ENCODE measurements around the gene SGIP1.
A peak's percentile ranks its signal among the peaks of the same experiment; 100 is the strongest.
"Not testable (repeated sequence)": the region's sequence is repeated elsewhere in the genome, so short reads cannot be mapped to it uniquely, and the experiment has no call there.

Gene SGIP1

GRCh38 chr1:66679140-66679539 is 145.2 kb downstream of the SGIP1 start:
- no peak for DNase-seq (ENCODE audit: low read depth, low spot score)

GRCh38 chr1:66681686-66682085 is 147.7 kb downstream of the SGIP1 start:
- no peak for DNase-seq (ENCODE audit: low read depth, low spot score)

DNA sequence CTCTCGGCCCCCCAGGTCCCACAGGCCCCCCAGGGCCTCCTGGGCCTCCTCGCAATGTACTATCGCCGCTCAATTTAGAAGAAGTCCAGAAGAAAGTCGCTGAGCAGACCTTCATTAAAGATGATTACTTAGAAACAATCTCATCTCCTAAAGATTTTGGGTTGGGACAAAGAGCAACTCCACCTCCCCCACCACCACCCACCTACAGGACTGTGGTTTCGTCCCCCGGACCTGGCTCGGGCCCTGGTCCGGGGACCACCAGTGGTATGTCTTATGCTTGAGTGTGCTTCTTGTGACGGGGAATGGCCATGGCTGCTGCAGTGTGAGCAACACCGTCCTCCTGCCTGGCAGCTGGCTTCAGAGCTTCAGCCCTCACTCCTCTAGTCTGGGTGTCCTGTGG is 148.2 kb downstream of the SGIP1 start:
- no peak for DNase-seq (ENCODE audit: low read depth, low spot score)

- no peak for DNase-seq (ENCODE audit: low read depth, low spot score)
Observed at GRCh38 chr1:66684353-66684752, 150.4 kb downstream of the SGIP1 start.

GRCh38 chr1:66685265-66685664 is 151.3 kb downstream of the SGIP1 start:
- DNase-seq (ENCODE audit: low read depth, low spot score): no peak

DNA sequence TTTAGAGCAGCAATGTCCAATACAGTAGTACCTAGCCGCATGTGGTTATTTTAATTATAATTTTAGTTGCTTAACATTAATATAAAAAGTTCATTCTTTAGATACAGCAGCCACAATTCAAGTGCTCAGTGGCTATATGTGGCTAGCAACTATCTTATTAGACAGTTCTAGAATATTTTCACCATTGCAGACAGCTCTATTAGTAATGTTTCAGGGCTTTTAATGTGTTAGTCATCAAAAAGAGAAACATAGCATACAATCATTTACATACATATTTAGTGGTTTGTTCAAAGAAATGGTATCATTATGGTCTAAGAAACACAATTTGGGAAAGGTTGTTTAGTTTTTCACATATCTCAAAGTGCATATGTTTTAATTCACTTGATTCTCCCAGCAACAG is 151.7 kb downstream of the SGIP1 start:
- no peak for DNase-seq (ENCODE audit: low read depth, low spot score)

GRCh38 chr1:66686406-66686805 is 152.5 kb downstream of the SGIP1 start:
- no peak for DNase-seq (ENCODE audit: low read depth, low spot score)

DNA sequence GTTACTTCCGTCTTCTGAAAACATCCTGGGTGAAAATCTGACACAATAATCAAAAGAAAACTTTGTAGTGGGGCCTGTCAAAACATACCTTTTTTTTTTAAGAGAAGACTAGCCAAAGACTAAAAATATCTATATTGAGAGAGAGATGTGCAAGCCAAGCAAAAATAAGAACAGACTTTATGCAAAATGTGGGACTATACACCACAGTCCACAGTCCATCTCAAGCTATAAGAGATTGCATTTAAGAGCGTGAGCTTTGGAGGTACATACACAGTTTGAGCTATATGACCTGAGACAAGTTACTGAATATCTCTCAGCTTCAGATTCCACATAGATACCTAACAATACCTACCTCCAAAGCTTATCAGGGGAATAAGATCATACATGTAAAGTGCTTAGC is 153.4 kb downstream of the SGIP1 start:
- DNase-seq (ENCODE audit: low read depth, low spot score): no peak

DNA sequence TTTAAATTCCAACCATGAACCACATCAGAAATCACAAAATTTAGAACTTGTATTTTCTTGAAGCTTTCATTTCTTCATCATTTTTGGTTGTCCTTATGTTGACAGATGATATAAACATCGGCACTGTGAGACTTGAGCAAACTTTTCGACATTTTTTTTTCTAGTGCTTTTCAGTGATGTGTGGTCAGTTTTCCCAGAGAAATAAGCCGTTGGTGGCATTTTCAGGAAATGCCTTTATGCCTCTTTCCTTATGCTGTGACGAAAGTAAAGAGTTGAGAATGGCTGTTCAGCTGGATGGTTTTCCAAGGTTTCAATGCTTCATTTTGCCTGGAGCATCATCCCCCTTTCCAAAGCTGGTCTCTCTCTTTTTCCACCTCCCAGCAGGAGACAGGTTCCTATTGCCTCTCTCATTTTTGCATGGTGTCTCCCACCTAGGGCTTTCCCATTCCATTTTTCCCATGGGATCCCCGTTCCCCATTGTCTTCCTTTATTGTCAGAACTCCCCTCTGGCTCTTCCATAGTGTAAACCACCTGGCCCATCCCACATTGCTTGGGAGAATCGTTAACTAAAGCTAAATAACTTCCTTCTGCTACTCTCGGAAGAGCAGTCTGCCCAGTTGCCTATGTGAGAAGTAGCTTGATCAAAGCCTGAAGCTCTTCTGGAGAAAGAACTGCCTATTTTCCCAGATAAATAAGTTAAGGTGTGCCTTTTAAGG is 156.9 kb downstream of the SGIP1 start:
- DNase-seq (ENCODE audit: low read depth, low spot score): no peak

DNA sequence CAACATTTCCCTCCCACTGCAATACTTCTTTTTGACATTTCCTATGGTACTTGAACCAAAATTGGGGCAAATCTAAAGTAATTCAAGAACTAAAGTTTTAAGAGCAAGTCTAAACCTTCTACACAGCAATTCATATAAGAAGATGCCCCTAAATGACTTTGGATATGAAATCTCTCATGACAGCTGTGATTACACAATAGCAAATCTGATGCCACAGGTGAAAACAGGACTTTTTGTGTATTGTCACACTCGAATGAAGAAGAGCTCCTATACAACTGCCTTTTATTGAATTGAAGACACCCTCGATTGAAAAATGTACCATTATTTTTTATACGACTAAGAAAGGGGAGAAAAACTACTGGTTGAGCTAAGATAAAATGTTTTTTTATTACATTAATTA is 158.7 kb downstream of the SGIP1 start:
- no peak for DNase-seq (ENCODE audit: low read depth, low spot score)

DNA sequence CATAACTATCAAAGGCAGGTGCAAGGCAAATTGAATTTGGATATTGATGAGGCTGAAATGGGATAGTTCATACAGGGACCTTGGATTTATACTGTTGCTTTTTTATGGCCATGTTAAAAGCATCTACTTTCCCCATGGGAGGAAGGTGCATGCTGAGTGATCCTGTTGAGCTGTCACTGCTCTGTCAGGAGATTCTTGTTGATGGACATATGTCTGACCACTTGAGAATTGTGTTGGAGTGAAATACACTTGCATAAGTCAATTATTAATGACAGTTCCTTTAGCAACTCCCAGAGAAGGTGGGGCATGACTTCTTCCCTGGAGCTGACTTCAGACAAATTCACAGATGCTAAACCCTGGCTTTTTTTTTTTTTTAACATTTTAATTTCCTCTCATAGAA is 159.9 kb downstream of the SGIP1 start:
- DNase-seq (ENCODE audit: low read depth, low spot score): no peak

- no peak for DNase-seq (ENCODE audit: low read depth, low spot score)
Observed at GRCh38 chr1:66695116-66695515, 161.2 kb downstream of the SGIP1 start.

GRCh38 chr1:66696771-66697170 is 162.8 kb downstream of the SGIP1 start:
- no peak for DNase-seq (ENCODE audit: low read depth, low spot score)

DNA sequence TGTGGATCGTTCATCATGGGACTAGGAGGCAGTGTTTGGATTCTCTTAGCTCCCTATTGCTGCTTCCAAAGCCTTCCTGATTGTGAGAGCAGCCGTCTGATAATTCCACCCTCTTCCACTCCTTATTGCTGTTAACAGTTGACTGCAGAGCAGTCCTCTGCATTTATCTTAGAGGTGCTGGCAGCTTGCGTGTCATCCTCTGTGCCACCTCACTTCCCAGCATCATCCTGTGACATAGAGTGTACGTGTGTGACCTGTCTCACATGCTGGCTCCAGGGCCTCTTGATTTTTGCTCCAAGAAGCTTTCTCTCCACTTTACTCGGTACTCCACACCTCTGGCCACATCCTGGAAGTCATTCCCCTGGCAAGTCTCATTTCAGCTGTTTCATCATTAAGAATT is 165.3 kb downstream of the SGIP1 start:
- no peak for DNase-seq (ENCODE audit: low read depth, low spot score)

DNA sequence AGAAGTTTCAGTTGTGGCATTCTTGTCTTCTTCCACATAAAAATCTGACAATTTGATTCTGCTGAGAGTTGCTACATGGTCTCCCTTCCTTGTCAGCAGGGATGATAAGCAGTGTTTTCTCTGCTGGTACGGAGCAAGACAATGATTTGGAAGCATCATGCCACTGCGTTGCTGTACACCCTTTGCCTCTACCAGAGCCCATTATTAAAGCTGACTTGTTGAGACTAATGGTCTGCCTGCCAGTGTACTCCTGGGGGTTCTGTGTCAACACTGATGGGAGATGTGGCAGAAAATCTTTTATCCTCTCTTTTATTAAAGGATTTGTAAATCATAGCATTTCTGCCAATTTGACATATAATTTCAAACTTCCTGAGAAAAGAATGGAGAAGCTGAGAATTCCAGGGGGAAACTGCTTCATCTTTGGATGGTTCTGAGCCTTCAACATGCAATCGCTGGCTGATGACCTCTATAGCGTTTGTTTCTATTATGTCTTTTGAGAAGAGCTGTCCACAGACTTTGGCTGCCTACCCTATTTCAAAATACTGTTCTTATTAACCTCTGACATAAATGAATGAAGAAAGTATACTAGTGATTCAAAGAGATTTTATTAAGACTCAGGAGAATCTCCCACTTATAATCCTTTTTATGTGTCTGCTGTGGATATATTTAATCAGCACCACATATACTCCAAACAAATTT is 170.4 kb downstream of the SGIP1 start:
- DNase-seq (ENCODE audit: low read depth, low spot score): no peak

DNA sequence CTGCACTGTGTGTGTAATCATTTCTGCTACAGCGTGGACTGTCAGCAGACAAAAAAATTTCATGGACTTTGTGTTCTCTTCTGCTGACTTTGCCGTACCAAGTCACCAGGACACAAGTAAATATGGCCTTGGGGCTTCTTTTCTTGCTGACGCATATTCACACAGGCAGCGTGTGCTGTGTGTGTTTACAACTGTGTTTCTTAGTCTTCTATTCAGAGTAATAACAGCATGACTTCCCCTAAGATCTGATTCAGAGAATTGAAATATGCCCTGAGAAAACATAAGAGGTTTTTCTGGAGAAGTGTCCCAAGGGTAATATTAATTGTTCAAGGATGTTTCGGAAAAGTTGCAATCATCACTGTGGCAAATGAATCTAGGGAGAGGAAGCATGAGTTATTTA is 171.2 kb downstream of the SGIP1 start:
- DNase-seq (ENCODE audit: low read depth, low spot score): no peak

DNA sequence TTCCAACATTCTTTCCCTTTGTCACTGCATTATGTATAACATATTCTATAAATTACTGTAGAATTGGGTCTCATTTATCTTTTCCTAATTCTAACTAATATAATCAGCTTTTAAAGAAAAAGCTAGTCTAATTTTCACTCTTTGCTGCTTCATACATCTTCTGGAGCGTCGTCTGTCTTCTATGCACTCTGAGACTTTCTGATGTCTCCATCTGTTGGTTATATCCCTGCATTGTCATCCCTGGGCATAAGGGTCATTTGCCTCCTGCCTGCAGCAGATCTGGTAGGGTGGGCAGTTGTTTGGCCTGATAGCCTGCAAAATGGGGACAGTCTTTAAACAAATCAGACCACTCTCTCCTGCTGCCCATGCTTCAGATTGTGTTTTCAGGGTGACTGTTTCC is 177.5 kb downstream of the SGIP1 start:
- no peak for DNase-seq (ENCODE audit: low read depth, low spot score)

GRCh38 chr1:66712839-66713238 is 178.9 kb downstream of the SGIP1 start:
- no peak for DNase-seq (ENCODE audit: low read depth, low spot score)

DNA sequence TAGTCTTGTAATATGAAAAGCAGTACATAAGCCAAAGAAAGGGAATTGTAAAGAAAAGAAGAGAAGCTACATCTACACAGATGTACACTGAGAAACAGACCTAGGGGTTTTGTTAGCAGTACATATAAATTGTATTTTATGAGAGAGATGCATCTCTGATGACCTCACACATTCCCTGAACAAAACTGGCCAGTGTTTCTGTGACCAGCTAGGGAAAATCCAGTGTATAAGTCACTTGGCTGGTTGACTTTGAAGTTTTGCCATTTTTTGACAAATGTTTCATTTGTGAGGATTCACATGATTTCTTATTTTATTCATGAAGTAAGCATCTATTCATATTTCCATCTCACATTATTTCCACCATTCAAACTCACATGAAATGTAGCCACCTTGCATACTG is 190.0 kb downstream of the SGIP1 start:
- no peak for DNase-seq (ENCODE audit: low read depth, low spot score)

GRCh38 chr1:66725885-66726665 is 192.1 kb downstream of the SGIP1 start:
- peak; percentile 11 for DNase-seq (ENCODE audit: low read depth, low spot score)

- no peak for DNase-seq (ENCODE audit: low read depth, low spot score)
Observed at GRCh38 chr1:66728021-66728420, 194.1 kb downstream of the SGIP1 start.

DNA sequence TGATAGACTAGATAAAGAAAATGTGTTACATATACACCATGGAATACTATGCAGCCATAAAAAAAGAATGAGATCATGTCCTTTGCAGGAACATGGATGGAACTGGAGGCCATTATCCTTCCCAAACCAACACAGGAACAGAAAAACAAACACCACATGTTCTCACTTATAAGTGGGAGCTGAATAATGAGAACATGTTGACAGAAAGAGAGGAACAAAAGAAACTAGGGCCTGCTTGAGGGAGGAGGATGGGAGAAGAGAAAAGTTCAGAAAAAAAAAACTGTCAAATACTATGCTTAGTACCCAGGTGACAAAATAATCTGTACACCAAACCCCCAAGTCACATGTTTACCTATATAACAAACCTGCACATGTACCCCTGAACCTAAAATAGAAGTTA is 194.8 kb downstream of the SGIP1 start:
- not testable (repeated sequence) for DNase-seq (ENCODE audit: low read depth, low spot score)

- DNase-seq (ENCODE audit: low read depth, low spot score): no peak
Observed at GRCh38 chr1:66729119-66729518, 195.2 kb downstream of the SGIP1 start.

All from activated CD4-positive, CD25-positive, alpha-beta regulatory T cell treated with anti-CD3 and anti-CD28 coated beads, Interleukin-2, amount 50 U/mL, for 16 hours (primary cell).